HG02852 (cell line): ENCODE measurements around the gene ZC3H10.
A peak's percentile ranks its signal among the peaks of the same experiment; 100 is the strongest.
"Not testable (repeated sequence)": the region's sequence is repeated elsewhere in the genome, so short reads cannot be mapped to it uniquely, and the experiment has no call there.

ENCODE experiments used
- ATAC-seq: cut with Tn5 transposase; IDR thresholded peaks from one replicate; pipeline ENCODE4 v1.9.1; 2021; ENCODE audit warnings: mild to moderate bottlenecking, moderate library complexity; ENCODE audit not compliant: unreplicated experiment

ZC3H10 gene

GRCh38 chr12:56153678-56154065 is 35.6 kb downstream of the ZC3H10 start:
- no peak for ATAC-seq

- ATAC-seq = no peak
These were observed 36.2 kb downstream of the ZC3H10 start for GRCh38 chr12:56154246-56154771.

- ATAC-seq = no peak
These were observed 36.8 kb downstream of the ZC3H10 start for GRCh38 chr12:56154818-56155217.

- no peak for ATAC-seq
These were observed 37.3 kb downstream of the ZC3H10 start for GRCh38 chr12:56155256-56155845.

- ATAC-seq = not testable (repeated sequence)
These were observed 38.6 kb downstream of the ZC3H10 start for GRCh38 chr12:56156464-56157200.

GRCh38 chr12:56157201-56158028 is 39.3 kb downstream of the ZC3H10 start:
- peak; percentile 26 for ATAC-seq

- ATAC-seq = peak; percentile 80
These were observed 40.2 kb downstream of the ZC3H10 start, which contains the start of gene MYL6 for GRCh38 chr12:56158029-56158925. TSS of gene MYL6 (plus strand) at chr12:56158359. CDS start at chr12:56158402, 43 bp downstream.

GRCh38 chr12:56158926-56159461 is 40.9 kb downstream of the ZC3H10 start:
- ATAC-seq = no peak

GRCh38 chr12:56159482-56160192 is 41.6 kb downstream of the ZC3H10 start:
- ATAC-seq = no peak

GRCh38 chr12:56160193-56160763 is 42.2 kb downstream of the ZC3H10 start:
- ATAC-seq = no peak

- no peak for ATAC-seq
These were observed 43.0 kb downstream of the ZC3H10 start for GRCh38 chr12:56160894-56161689.

- ATAC-seq = no peak
These were observed 43.8 kb downstream of the ZC3H10 start for GRCh38 chr12:56161690-56162351.

- no peak for ATAC-seq
These were observed 44.6 kb downstream of the ZC3H10 start for GRCh38 chr12:56162468-56163290.

GRCh38 chr12:56163533-56164344 is 45.7 kb downstream of the ZC3H10 start:
- ATAC-seq = no peak

- ATAC-seq = no peak
These were observed 46.3 kb downstream of the ZC3H10 start for GRCh38 chr12:56164345-56164729.

GRCh38 chr12:56165369-56165768 is 47.3 kb downstream of the ZC3H10 start:
- ATAC-seq = no peak
